Muscle layer of duodenum (tissue), 2 donors: ENCODE data around the gene SEMA5B.

ENCODE experiments used
- H3K27ac ChIP-seq: one replicate; pipeline ENCODE4 v1.7.0; 2013; ENCODE audit warnings: mild to moderate bottlenecking, low read length
- H3K27me3 ChIP-seq: one replicate; pipeline ENCODE4 v1.7.0; 2013; ENCODE audit warnings: low read depth, mild to moderate bottlenecking, control low read depth, low read length
- H3K36me3 ChIP-seq, 2 donors: one replicate each; pipeline ENCODE4 v1.7.0; 2013; ENCODE audit warnings: low read length in 2 of 2, control low read depth in 1 of 2, mild to moderate bottlenecking in 1 of 2; ENCODE audit not compliant: insufficient read depth in 2 of 2, control insufficient read depth in 1 of 2
- H3K4me1 ChIP-seq, 2 donors: one replicate each; pipeline ENCODE4 v1.7.0; 2013; ENCODE audit warnings: low read length in 2 of 2, mild to moderate bottlenecking in 2 of 2, control low read depth in 1 of 2, moderate library complexity in 1 of 2; ENCODE audit not compliant: insufficient read depth in 2 of 2, control insufficient read depth in 1 of 2
- H3K4me3 ChIP-seq, 2 donors: one replicate each; pipeline ENCODE4 v1.7.0; 2013; ENCODE audit warnings: low read length in 2 of 2, low read depth in 1 of 2, mild to moderate bottlenecking in 1 of 2
- H3K9me3 ChIP-seq, 2 donors: one replicate each; pipeline ENCODE4 v1.7.0; 2013; ENCODE audit warnings: low read length in 2 of 2, control low read depth in 1 of 2, mild to moderate bottlenecking in 1 of 2; ENCODE audit not compliant: control insufficient read depth in 1 of 2
- donor health status: healthy.

Gene SEMA5B

GRCh38 chr3:123054931-123055330 lies 27.4 kb upstream of the SEMA5B start:
- Histone ChIP-seq H3K9me3 (no peaks in the 10 kb centered on the region), H3K36me3 (no peaks in the 10 kb centered on the region), H3K27ac (no peak overlapping the region), H3K4me1 (no peaks in the 10 kb centered on the region), H3K27me3 (no peaks in the 10 kb centered on the region), H3K4me3 (no peak overlapping the region)

- H3K4me1 ChIP-seq = no peaks in the 10 kb centered on the region
- H3K36me3 ChIP-seq = no peaks in the 10 kb centered on the region
- H3K4me3 ChIP-seq = no peak overlapping the region
- H3K27me3 ChIP-seq = no peaks in the 10 kb centered on the region
- no peak overlapping the region for H3K27ac ChIP-seq
- no peaks in the 10 kb centered on the region for H3K9me3 ChIP-seq
These were observed 26.7 kb upstream of the SEMA5B start for GRCh38 chr3:123054109-123054778.

GRCh38 chr3:123053107-123053506 lies 25.5 kb upstream of the SEMA5B start:
- no peaks in the 10 kb centered on the region for H3K27me3 ChIP-seq
- H3K4me3 ChIP-seq = no peak overlapping the region
- H3K36me3 ChIP-seq = no peaks in the 10 kb centered on the region
- H3K4me1 ChIP-seq = no peaks in the 10 kb centered on the region
- no peaks in the 10 kb centered on the region for H3K9me3 ChIP-seq
- H3K27ac ChIP-seq = no peak overlapping the region

GRCh38 chr3:123050666-123051065 lies 23.1 kb upstream of the SEMA5B start:
- Histone ChIP-seq H3K27ac (no peak overlapping the region), H3K27me3 (no peaks in the 10 kb centered on the region), H3K4me1 (no peaks in the 10 kb centered on the region)

GRCh38 chr3:123048480-123049237 lies 21.1 kb upstream of the SEMA5B start:
- Histone ChIP-seq H3K9me3 (no peaks in the 10 kb centered on the region), H3K36me3 (no peaks in the 10 kb centered on the region), H3K27me3 (no peaks in the 10 kb centered on the region), H3K27ac (no peak overlapping the region), H3K4me1 (no peaks in the 10 kb centered on the region), H3K4me3 (no peak overlapping the region)

More at GRCh38 chr3:123050666-123051065, 23.1 kb upstream of the SEMA5B start:
- no peak overlapping the region for H3K4me3 ChIP-seq
- no peaks in the 10 kb centered on the region for H3K9me3 ChIP-seq
- H3K36me3 ChIP-seq = no peaks in the 10 kb centered on the region

- Histone ChIP-seq H3K27ac (no peak overlapping the region), H3K4me1 (no peaks in the 10 kb centered on the region), H3K9me3 (no peaks in the 10 kb centered on the region), H3K4me3 (no peak overlapping the region), H3K27me3 (no peaks in the 10 kb centered on the region), H3K36me3 (no peaks in the 10 kb centered on the region)
These were observed 19.4 kb upstream of the SEMA5B start for GRCh38 chr3:123047062-123047319.

GRCh38 chr3:123046262-123047061 lies 18.9 kb upstream of the SEMA5B start:
- no peak overlapping the region for H3K4me3 ChIP-seq
- no peaks in the 10 kb centered on the region for H3K9me3 ChIP-seq
- H3K27ac ChIP-seq = no peak overlapping the region
- no peaks in the 10 kb centered on the region for H3K4me1 ChIP-seq
- H3K36me3 ChIP-seq = no peaks in the 10 kb centered on the region
- H3K27me3 ChIP-seq = no peaks in the 10 kb centered on the region

GRCh38 chr3:123044981-123045763 lies 17.6 kb upstream of the SEMA5B start:
- H3K9me3 ChIP-seq = no peaks in the 10 kb centered on the region
- no peak overlapping the region for H3K4me3 ChIP-seq
- no peaks in the 10 kb centered on the region for H3K27me3 ChIP-seq
- no peaks in the 10 kb centered on the region for H3K36me3 ChIP-seq
- no peak overlapping the region for H3K27ac ChIP-seq
- H3K4me1 ChIP-seq = no peaks in the 10 kb centered on the region

- Histone ChIP-seq H3K36me3 (no peaks in the 10 kb centered on the region), H3K4me3 (no peak overlapping the region), H3K9me3 (no peaks in the 10 kb centered on the region), H3K27ac (no peak overlapping the region), H3K4me1 (no peaks in the 10 kb centered on the region), H3K27me3 (no peaks in the 10 kb centered on the region)
These were observed 14.8 kb upstream of the SEMA5B start for GRCh38 chr3:123042413-123042812.

- Histone ChIP-seq H3K4me1 (no peaks in the 10 kb centered on the region), H3K27me3 (no peaks in the 10 kb centered on the region), H3K4me3 (no peak overlapping the region), H3K27ac (no peak overlapping the region), H3K9me3 (no peaks in the 10 kb centered on the region), H3K36me3 (no peaks in the 10 kb centered on the region)
These were observed 11.6 kb upstream of the SEMA5B start for GRCh38 chr3:123039178-123039577.

GRCh38 chr3:123038751-123039150 lies 11.2 kb upstream of the SEMA5B start:
- no peak overlapping the region for H3K4me3 ChIP-seq
- no peaks in the 10 kb centered on the region for H3K4me1 ChIP-seq
- no peak overlapping the region for H3K27ac ChIP-seq
- no peaks in the 10 kb centered on the region for H3K36me3 ChIP-seq
- H3K9me3 ChIP-seq = no peaks in the 10 kb centered on the region
- no peaks in the 10 kb centered on the region for H3K27me3 ChIP-seq
